Panc1 (cell line): ENCODE data around the gene SMC4. TPM values are rescaled to one million over a fixed set of nuclear protein-coding genes. Genes with fewer than 3 reads are reported as not detected.
A peak's percentile ranks its signal among the peaks of the same experiment; 100 is the strongest.

ENCODE experiments used
- ATAC-seq: fragments of 200-7000 bp; cut with Tn5 transposase; 2 replicates; pipeline ENCODE4 v1.9.1; 2020; ENCODE audit warnings: mild to moderate bottlenecking, moderate library complexity
- BruUV-seq: library from RNA; stranded (reverse); fragments of 400-500 nt; replicated peaks from 2 replicates; lab custom pipeline; 2021; lab: Mats Ljungman, UMichigan
- CTCF ChIA-PET: fragments of 300-600 bp; sonication (Branson Sonifier 250); formaldehyde crosslinking; loops from one replicate; lab custom pipeline; 2022; ENCODE audit warnings: antibody characterized with exemption; lab: Charles Lee
- POLR2A ChIA-PET: fragments of 300-600 bp; sonication (Branson Sonifier 250); formaldehyde crosslinking; loops from one replicate; lab custom pipeline; 2022; ENCODE audit warnings: antibody characterized with exemption; lab: Charles Lee
- DNase-seq: peaks from one replicate; pipeline ENCODE4 v3.0.0-alpha.2; 2010; ENCODE audit warnings: low read depth, low spot score
- H3K27ac ChIP-seq: 2 replicates; pipeline ENCODE4 v1.5.1; 2011; ENCODE audit warnings: mild to moderate bottlenecking, low read length, inconsistent platforms
- H3K27me3 ChIP-seq: fragments of 200-500 bp; sonication (Bioruptor generic); 2 replicates; pipeline ENCODE4 v1.6.0; 2014; ENCODE audit warnings: low read length, inconsistent platforms; ENCODE audit not compliant: control insufficient read depth, insufficient read depth
- H3K36me3 ChIP-seq: fragments of 200-500 bp; sonication (Bioruptor generic); 2 replicates; pipeline ENCODE4 v1.5.1; 2014; ENCODE audit warnings: inconsistent platforms, mild to moderate bottlenecking, low read length, moderate library complexity; ENCODE audit not compliant: control insufficient read depth, insufficient read depth
- H3K4me1 ChIP-seq: 2 replicates; pipeline ENCODE4 v1.5.1; 2011; ENCODE audit warnings: inconsistent platforms, mild to moderate bottlenecking, low read length, moderate library complexity; ENCODE audit not compliant: control insufficient read depth, insufficient read depth
- H3K4me3 ChIP-seq, 2 experiments: 2 replicates each; pipeline ENCODE4 v1.5.1; 2011 to 2012; ENCODE audit warnings: low read depth in 2 of 2, low read length in 2 of 2, mild to moderate bottlenecking in 2 of 2, inconsistent platforms in 1 of 2, moderate library complexity in 1 of 2
- H3K9me3 ChIP-seq: fragments of 200-500 bp; sonication (Bioruptor generic); 2 replicates; pipeline ENCODE4 v1.5.1; 2014; ENCODE audit warnings: low read depth, mild to moderate bottlenecking, inconsistent platforms, low read length, moderate library complexity; ENCODE audit not compliant: control insufficient read depth, insufficient read depth
- CTCF ChIP-seq: fragments of 450-650 bp; IDR thresholded peaks from 2 replicates; pipeline ENCODE4 v1.5.1; 2017; ENCODE audit warnings: mild to moderate bottlenecking
- POLR2AphosphoS5 ChIP-seq: IDR thresholded peaks from 2 replicates; pipeline ENCODE4 v1.6.1; 2012; ENCODE audit warnings: mild to moderate bottlenecking, low read depth, low read length, moderate library complexity
- REST ChIP-seq, 2 experiments: IDR thresholded peaks; 2 replicates each; pipeline ENCODE4 v1.6.1; 2011 to 2012; ENCODE audit warnings: low read depth in 2 of 2, control low read depth in 1 of 2, low read length in 1 of 2, mild to moderate bottlenecking in 1 of 2, moderate library complexity in 1 of 2; ENCODE audit not compliant: insufficient read depth in 1 of 2
- SIN3A ChIP-seq: IDR thresholded peaks from 2 replicates; pipeline ENCODE4 v1.6.1; 2012; ENCODE audit warnings: low read depth, mild to moderate bottlenecking, low read length, moderate library complexity, borderline replicate concordance; ENCODE audit not compliant: insufficient read depth
- TCF7L2 ChIP-seq: IDR thresholded peaks from 2 replicates; pipeline ENCODE4 v1.6.1; 2011; ENCODE audit warnings: mild to moderate bottlenecking, low read depth, low read length, inconsistent platforms
- in situ Hi-C: cut with HindIII; loops from 2 replicates; pipeline ENCODE4 v1.10.0; 2016; ENCODE audit warnings: low sequenced_read_pairs, low pct_unique_long_range_greater_than_20kb
- intact Hi-C: fragments of 100-400 bp; cut with micrococcal nuclease; formaldehyde crosslinking; loops from one replicate; pipeline ENCODE4 v1.10.0; 2022; ENCODE audit not compliant: unreplicated experiment
- total RNA-seq: library from RNA; stranded (reverse); gene quantifications from one replicate; pipeline ENCODE4 v1.2.1, GENCODE V29; 2021; ENCODE audit not compliant: unreplicated experiment

Gene SMC4
- total RNA-seq, 1 experiment from 2014 or later = 160 TPM

- in situ Hi-C loops (no loop called here), intact Hi-C loops (no loop called here)
- Histone ChIP-seq H3K27me3 (no peaks in the 10 kb centered on the region), H3K27ac (peak overlapping the region; percentile 100), H3K9me3 (no peaks in the 10 kb centered on the region), H3K36me3 (peaks cover 58% of the 10 kb centered on the region), H3K4me3 (peak overlapping the region; percentile 41 to 99), H3K4me1 (peaks cover 17% of the 10 kb centered on the region)
- BruUV-seq = no TSS peak
- no peak for DNase-seq
- no peak for ATAC-seq
- ChIA-PET CTCF (no interaction called here), POLR2A (interaction anchor here (0.6 kb wide), 1 partner anchor 275 kb away, joined by 3 read pairs; no protein-coding TSS in a partner anchor)
- TF ChIP-seq SIN3A (no peak), CTCF (no peak), TCF7L2 (no peak), REST (IDR thresholded peaks at IDR 0.05; ENCODE audit: insufficient read depth in 1 of 2, low read depth in 2 of 2, low read length in 1 of 2) (no peak), POLR2AphosphoS5 (no peak)
These were observed 4.5 kb downstream of the SMC4 start for GRCh38 chr3:160403796-160404470.

GRCh38 chr3:160409812-160410610 is 10.6 kb downstream of the SMC4 start:
- POLR2A ChIA-PET = interaction anchor here (0.6 kb wide), 2 partner anchors 18 to 1609 kb away, joined by 3 read pairs; no protein-coding TSS in a partner anchor
- H3K36me3 ChIP-seq = peaks cover 74% of the 10 kb centered on the region
- TF ChIP-seq SIN3A = no peak
- no peak for TF ChIP-seq CTCF
- TF ChIP-seq POLR2AphosphoS5 = no peak; the same call in 1 of the 2 replicates
- no peak for TF ChIP-seq TCF7L2
- TF ChIP-seq REST (IDR thresholded peaks at IDR 0.05; ENCODE audit: insufficient read depth in 1 of 2, low read depth in 2 of 2, low read length in 1 of 2) = no peak
- intact Hi-C loops = loop anchor here (5.0 kb wide), 2 partner anchors 248 to 378 kb away; no protein-coding TSS in a partner anchor
- no peak overlapping the region; the same call in 1 of the 2 replicates for H3K27ac ChIP-seq
- no peaks in the 10 kb centered on the region for H3K9me3 ChIP-seq
- H3K27me3 ChIP-seq = no peaks in the 10 kb centered on the region
- in situ Hi-C loops = no loop called here
- CTCF ChIA-PET = interaction anchor here (0.7 kb wide), 1 partner anchor 247 kb away, joined by 8 read pairs; no protein-coding TSS in a partner anchor
- H3K4me3 ChIP-seq = no peak overlapping the region
- no TSS peak for BruUV-seq
- ATAC-seq = peak; percentile 40
- DNase-seq = no peak
- H3K4me1 ChIP-seq = peaks cover 4% of the 10 kb centered on the region; the same call in 1 of the 2 replicates
